ENCODE measurements around the gene GJB3. TPM values are rescaled to one million over a fixed set of nuclear protein-coding genes. Genes with fewer than 3 reads are reported as not detected.

Gene GJB3
- total RNA-seq, 4 donors from 2014 or later = not detected

DNA sequence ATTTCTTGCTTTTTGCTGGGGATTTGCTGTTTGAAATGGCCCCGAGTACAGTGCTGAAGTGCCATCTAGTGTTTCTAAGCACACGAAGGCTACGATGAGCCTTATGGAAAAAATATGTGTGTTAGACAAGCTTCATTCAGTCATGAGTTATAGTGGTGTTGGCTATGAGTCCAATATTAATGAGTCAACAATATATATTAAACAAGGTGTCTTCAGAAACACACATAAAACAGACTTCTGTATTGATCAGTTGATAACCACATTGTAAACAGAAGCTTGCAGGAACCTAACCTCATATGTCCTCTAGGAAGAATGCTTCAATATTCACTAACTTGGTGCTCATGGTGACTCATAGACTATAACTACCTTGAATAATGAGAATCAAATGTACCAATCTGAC lies 27.9 kb upstream of the GJB3 start:
- DNase-seq (ENCODE audit: low spot score) (no peak), ATAC-seq (ENCODE audit: low FRiP score) (no peak)
- TF ChIP-seq, protein P1, sequence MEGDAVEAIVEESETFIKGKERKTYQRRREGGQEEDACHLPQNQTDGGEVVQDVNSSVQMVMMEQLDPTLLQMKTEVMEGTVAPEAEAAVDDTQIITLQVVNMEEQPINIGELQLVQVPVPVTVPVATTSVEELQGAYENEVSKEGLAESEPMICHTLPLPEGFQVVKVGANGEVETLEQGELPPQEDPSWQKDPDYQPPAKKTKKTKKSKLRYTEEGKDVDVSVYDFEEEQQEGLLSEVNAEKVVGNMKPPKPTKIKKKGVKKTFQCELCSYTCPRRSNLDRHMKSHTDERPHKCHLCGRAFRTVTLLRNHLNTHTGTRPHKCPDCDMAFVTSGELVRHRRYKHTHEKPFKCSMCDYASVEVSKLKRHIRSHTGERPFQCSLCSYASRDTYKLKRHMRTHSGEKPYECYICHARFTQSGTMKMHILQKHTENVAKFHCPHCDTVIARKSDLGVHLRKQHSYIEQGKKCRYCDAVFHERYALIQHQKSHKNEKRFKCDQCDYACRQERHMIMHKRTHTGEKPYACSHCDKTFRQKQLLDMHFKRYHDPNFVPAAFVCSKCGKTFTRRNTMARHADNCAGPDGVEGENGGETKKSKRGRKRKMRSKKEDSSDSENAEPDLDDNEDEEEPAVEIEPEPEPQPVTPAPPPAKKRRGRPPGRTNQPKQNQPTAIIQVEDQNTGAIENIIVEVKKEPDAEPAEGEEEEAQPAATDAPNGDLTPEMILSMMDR (IDR thresholded peaks at IDR 0.05) = no peak

DNA sequence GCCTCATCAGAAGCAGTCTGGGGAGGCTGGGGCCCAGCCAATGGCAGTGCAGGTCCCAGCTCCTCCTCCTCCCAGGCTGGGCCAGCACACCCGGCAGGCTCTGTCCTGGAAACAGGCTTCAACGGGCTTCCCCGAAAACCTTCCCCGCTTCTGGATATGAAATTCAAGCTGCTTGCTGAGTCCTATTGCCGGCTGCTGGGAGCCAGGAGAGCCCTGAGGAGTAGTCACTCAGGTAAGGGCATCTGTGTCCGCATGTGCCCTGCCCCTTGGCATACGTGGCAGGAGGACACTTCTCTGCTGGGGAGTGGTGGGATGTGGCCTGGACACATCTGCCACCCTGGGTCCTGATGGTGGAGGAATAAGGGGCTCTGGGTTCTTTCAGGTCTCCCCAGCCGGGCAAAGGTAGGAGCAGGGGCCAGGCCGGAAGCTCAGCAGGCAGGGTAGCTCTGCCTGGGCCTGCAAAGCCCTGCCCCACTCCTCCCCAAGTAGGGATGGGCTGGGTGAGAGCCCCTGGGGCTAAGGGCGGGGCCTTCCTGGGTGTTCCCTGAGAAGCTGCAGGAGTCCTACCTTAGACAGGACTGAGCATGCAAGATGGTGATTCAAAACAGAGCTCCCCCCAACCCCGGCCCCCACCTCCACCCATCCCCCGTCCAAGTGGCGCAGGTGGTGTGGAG lies 25.9 kb upstream of the GJB3 start, which contains the start of gene GJB5:
Gene GJB5 (plus strand): TSS at position 84 of the 674 bp plus-strand sequence. CDS start 2,284 bp downstream, outside the sequence.
- no peak for ATAC-seq (ENCODE audit: low FRiP score)
- DNase-seq (ENCODE audit: low spot score) = no peak
- TF ChIP-seq, protein P1 (IDR thresholded peaks at IDR 0.05) = no peak

DNA sequence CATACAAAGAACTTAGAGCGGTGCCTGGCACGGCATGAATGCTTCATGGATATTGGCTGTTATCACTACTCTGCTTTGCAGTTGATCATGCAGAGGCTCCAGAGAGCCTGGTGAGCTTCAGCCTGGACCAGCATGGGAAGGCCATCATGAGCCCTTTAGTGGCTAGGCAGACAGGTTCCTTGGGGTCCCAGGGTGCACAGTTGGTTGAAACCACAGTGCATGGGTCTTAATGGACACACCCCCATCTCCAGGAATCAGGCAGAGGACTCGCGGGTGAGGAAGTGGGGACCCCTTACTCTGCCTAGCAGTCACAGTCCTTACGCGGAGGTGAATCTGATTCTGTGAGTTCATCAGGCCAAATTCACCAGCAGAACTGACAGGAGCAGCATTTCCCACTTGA lies 25.1 kb upstream of the GJB3 start:
- no peak for DNase-seq (ENCODE audit: low spot score)
- ATAC-seq (ENCODE audit: low FRiP score) = no peak
- TF ChIP-seq, protein P1 (IDR thresholded peaks at IDR 0.05) = no peak

DNA sequence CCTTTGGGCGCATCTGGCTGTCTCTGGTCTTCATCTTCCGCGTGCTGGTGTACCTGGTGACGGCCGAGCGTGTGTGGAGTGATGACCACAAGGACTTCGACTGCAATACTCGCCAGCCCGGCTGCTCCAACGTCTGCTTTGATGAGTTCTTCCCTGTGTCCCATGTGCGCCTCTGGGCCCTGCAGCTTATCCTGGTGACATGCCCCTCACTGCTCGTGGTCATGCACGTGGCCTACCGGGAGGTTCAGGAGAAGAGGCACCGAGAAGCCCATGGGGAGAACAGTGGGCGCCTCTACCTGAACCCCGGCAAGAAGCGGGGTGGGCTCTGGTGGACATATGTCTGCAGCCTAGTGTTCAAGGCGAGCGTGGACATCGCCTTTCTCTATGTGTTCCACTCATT lies 23.6 kb upstream of the GJB3 start:
- DNase-seq (ENCODE audit: low spot score) (no peak), ATAC-seq (ENCODE audit: low FRiP score) (no peak)
- TF ChIP-seq, protein P1 (IDR thresholded peaks at IDR 0.05) = no peak

DNA sequence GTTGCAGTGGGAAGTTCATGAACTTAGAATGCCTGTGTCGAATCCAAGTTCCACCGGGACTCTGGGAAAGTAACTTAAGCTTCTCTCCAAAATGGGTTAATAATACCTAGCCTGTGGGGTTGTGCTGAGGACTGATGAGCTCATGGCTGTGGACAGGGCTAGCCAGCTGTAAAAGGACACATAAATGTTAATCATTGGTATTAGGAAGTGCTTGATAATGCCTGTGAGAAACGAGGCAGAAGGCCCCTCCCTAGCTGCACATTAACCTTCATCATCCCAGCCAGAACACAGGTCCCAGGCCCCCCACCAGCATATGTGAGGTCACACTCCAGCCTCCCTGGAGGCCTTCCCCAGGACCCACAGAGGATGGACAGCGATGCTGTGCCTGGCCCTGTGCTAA lies 22.3 kb upstream of the GJB3 start:
- ATAC-seq (ENCODE audit: low FRiP score) = no peak
- TF ChIP-seq, protein P1 (IDR thresholded peaks at IDR 0.05) = no peak
- DNase-seq (ENCODE audit: low spot score) = no peak

DNA sequence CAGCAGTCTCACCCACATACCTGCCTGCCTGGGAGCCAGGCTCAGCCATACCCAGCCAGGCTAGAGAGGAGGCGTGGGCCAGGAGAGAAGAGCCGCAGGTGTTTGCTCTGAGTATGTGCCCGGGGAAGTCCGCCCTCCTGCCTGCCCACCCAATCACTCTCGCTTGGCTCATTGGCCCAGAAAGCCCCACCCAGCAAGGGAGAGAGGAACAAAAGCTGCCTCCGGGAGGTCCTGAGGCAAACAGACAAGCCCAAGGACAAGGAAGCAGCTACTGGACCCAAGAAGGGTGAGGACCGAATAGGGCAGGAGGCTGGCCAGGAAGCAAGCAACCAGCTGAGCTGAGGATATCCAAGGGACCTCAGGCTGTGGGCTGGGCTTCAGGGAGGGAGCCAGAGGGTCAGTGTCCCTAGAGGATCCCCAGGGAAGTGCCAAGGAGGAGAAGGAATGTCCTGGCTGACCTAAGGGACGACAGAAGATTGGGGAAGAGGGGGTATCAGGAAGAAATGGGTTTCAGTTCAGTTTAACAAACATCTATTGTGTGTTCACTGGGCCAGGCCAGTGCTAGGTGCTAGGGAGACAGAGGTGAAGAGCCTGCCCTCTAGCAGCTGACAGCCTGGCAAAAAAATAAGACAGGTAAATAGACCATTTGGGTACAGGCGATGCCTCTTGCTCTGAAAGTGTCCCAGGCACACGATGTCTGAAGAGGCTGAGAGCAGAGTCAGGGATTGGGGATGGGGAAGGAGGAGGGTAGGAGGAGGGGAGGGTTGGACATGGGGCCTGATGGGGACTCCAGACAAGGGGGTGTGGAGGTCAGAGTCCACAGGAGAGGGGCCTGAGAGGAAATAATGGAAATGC lies 21.3 kb upstream of the GJB3 start, which contains the start of gene GJB4:
Gene GJB4 (plus strand): TSS at position 238 of the 855 bp plus-strand sequence. CDS start 1,515 bp downstream, outside the sequence.
- no peak for DNase-seq (ENCODE audit: low spot score)
- ATAC-seq (ENCODE audit: low FRiP score) = no peak
- TF ChIP-seq, protein P1 (IDR thresholded peaks at IDR 0.05) = no peak
